Stimulated activated naive CD8-positive, alpha-beta T cell treated with anti-CD3 and anti-CD28 coated beads, Interleukin-15, amount 100 ng/mL, for 72 hours (primary cell): Measurements from ENCODE around the gene MN1.
A peak's percentile ranks its signal among the peaks of the same experiment; 100 is the strongest.

ENCODE experiments used
- ATAC-seq: fragments of 150-1000 bp; cut with Tn5 transposase; 2 replicates; pipeline ENCODE4 v1.10.0; 2021; ENCODE audit warnings: mild to moderate bottlenecking, moderate library complexity
- DNase-seq, 2 donors: peaks; one replicate each; pipeline ENCODE4 v3.0.0; 2021 to 2022
- H3K27ac Mint-ChIP-seq, 2 donors: one replicate each; pipeline ENCODE4 v1.8.0; 2022; ENCODE audit warnings: mild to moderate bottlenecking in 2 of 2, mixed read lengths in 2 of 2, moderate library complexity in 2 of 2
- H3K27me3 Mint-ChIP-seq: one replicate; pipeline ENCODE4 v1.8.0; 2022; ENCODE audit warnings: mixed read lengths
- H3K4me1 Mint-ChIP-seq: one replicate; pipeline ENCODE4 v1.8.0; 2022; ENCODE audit warnings: mild to moderate bottlenecking, mixed read lengths
- H3K4me3 Mint-ChIP-seq, 2 donors: one replicate each; pipeline ENCODE4 v1.8.0; 2022; ENCODE audit warnings: mild to moderate bottlenecking in 2 of 2, mixed read lengths in 2 of 2, moderate library complexity in 1 of 2
- H3K9me3 Mint-ChIP-seq, 2 donors: one replicate each; pipeline ENCODE4 v1.8.0; 2022; ENCODE audit warnings: mixed read lengths in 2 of 2

MN1 gene

DNA sequence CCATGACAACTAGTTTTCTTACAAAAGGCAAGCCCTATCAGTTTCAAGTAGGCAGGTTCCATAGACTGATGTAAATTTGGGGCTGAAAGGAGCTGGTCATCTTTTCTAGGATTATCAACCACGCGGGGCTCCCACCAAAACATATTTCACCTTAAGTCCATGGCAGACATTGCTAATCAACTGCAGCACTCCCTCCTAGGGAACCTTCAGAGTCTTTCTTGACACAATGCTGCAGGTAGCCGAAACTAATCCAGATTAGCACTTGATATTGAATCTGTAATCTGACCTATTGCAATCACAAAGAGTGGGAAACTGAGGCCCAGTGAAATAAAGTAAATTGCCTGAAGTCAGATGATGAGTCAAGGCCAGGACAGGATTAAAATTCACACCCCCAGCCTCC lies 32.5 kb downstream of the MN1 start:
- no peak overlapping the region for H3K4me3 Mint-ChIP-seq
- no peak for DNase-seq
- no peaks in the 10 kb centered on the region for H3K9me3 Mint-ChIP-seq
- H3K27me3 Mint-ChIP-seq, result no peaks in the 10 kb centered on the region
- H3K27ac Mint-ChIP-seq, result no peak overlapping the region
- H3K4me1 Mint-ChIP-seq, result no peaks in the 10 kb centered on the region
- ATAC-seq, result no peak

DNA sequence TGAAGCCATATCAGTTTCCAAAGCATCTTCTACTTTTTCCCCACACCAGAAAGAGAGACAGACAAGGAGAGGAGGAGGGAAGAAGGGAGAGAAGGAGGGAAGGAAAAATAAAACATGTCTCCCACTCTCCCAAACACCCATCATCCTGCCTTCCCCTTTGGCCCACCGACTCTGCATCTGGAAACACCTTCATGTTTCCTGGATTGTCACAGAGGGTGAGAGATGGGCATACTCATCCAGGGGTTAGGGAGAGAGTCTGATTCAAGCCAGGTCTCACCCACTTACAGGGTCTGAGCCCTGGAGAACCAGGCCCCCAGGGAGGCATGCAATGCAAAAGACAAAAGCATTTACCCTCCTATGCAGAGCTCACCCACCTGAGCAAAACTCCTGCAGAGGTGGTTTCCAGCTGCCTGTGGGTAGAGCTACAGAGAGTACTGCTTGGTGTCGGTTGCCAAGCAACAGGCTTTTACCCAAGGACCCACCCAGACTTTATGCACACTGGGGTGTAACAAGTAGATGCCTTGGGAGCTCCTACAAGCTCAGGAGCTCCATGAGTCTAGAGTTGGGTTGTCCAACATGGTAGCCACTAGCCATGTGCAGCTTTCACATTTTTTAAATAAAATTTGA lies 33.4 kb downstream of the MN1 start:
- peak overlapping the region in 1 of 2 donors; percentile 35 for H3K27ac Mint-ChIP-seq
- no peaks in the 10 kb centered on the region for H3K27me3 Mint-ChIP-seq
- no peaks in the 10 kb centered on the region for H3K4me1 Mint-ChIP-seq
- no peaks in the 10 kb centered on the region for H3K9me3 Mint-ChIP-seq
- H3K4me3 Mint-ChIP-seq, result no peak overlapping the region
- DNase-seq (no peak), ATAC-seq (no peak)

DNA sequence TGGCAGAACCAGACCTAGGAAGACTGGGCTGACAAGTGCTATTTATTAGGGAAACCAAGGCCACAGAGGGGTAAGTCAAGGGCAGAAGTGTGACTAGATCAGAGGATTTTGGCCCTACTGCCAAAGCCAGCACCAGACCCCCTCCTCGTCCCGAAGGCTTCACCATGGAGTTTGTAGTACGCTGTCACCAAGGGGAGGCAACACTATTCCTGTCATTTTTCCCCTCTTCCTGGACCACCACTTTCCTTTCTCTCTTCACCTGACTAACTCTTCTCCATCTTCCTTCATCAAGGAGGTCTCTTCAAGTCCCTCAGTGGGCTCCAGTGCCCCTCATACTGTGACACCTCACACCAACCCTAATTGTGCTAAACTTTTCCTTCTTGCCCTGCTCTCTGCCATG lies 34.9 kb downstream of the MN1 start:
- no peak for ATAC-seq

DNA sequence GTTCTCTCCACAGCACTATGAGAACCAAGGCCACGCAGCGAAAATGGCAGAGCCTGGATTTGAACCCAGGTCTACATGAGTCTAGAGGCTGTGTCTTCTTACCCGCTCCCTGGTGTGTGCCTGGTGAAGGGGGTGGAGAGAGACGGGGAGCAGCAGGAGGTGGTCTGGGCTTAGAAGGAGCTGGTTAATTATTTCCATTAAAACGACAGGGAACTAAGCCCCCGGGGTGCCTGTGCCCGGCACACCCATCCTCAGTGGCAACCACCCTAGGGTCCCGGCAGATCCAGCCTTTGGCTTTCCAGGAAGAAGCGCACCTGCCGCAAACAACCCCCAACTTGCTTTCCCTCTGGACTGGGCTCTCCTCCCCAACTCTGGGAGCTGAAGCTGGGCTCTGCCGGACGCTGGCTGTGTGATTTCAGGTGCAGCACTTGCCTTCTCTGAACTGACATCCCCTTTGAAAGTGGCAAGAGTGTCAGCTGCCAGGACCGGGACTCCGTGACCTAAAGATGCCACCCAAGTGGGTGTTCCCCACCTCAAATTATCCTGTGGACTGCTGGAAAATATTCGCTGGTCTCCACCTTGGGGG lies 35.8 kb downstream of the MN1 start:
- H3K27me3 Mint-ChIP-seq, result peaks cover 2% of the 10 kb centered on the region
- DNase-seq (no peak), ATAC-seq (no peak)
- H3K4me1 Mint-ChIP-seq, result no peaks in the 10 kb centered on the region
- H3K9me3 Mint-ChIP-seq, result no peaks in the 10 kb centered on the region
- no peak overlapping the region for H3K4me3 Mint-ChIP-seq
- no peak overlapping the region for H3K27ac Mint-ChIP-seq

More for the DNA sequence above, 34.9 kb downstream of the MN1 start:
- H3K4me1 Mint-ChIP-seq, result no peaks in the 10 kb centered on the region
- no peaks in the 10 kb centered on the region for H3K27me3 Mint-ChIP-seq
- no peak overlapping the region for H3K27ac Mint-ChIP-seq
- H3K4me3 Mint-ChIP-seq, result no peak overlapping the region
- no peaks in the 10 kb centered on the region for H3K9me3 Mint-ChIP-seq
- no peak for DNase-seq

DNA sequence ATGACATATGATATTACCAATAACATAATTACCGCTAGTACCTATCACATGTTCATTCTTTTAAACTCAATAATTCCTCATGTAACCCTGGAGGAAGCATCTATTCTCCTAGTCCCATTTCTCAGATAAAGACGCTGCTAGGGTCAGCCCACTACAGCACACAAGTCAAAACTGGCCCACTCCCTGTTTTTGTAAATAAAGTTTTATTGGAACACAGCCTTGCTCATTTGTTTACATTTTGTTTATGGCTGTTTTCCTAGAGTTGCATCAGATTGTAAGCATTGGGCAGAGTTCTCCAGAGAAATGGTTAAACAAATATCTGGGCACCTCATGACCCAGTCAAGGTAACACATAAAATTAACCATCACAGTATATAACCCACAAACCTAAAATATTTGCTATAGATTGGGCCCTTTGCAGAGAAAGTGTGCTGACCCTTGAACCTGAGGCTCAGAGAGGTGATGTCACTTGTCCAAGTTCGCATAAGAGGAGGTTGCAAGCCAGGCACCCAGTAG lies 36.8 kb downstream of the MN1 start:
- ATAC-seq (no peak), DNase-seq (no peak)
- Mint-ChIP-seq H3K4me1 (no peaks in the 10 kb centered on the region), H3K9me3 (no peaks in the 10 kb centered on the region), H3K27me3 (peaks cover 8% of the 10 kb centered on the region), H3K4me3 (no peak overlapping the region), H3K27ac (no peak overlapping the region)

DNA sequence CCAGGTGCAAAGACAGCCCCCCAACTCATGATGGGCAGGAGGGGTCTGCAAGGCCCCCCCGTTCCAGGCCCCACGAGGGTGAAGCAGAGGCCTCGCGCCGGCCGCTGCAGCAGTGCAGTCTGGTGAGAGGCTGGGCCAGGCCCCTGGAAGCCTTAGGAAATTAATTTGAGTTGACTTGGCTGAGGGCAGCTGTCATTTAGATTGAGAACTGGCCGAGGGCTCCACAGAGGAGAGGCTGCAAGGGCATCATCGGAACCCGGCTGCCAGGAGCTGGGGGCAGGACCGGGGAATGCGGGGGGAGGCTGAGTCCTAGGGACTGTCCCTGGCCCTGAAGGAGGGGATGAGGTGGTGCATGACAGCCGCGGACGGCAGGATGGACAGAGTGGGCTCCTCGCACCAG lies 39.9 kb downstream of the MN1 start:
- ATAC-seq (no peak), DNase-seq (no peak)
- Mint-ChIP-seq H3K9me3 (no peaks in the 10 kb centered on the region), H3K27ac (no peak overlapping the region), H3K4me1 (no peaks in the 10 kb centered on the region), H3K27me3 (peaks cover 8% of the 10 kb centered on the region), H3K4me3 (no peak overlapping the region)

DNA sequence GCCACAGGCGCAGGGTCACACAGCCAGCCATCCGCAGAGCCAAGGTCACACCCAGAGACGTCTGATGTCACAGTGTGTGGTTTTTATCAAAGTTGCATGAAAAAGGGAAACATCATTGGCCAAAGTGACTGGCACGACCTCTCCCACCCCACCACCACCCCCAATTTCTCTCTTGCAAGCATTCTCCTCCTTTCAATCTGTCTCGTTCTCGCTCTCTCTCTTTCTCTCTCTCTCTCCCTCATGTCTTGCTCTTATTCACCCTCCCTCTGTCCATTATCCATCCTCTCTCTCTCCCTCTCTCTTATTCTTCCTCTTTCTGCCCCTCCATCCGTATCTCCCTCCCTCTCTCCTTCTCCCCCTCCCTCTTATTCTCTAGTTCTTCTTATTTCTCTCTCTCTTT lies 40.6 kb downstream of the MN1 start:
- Mint-ChIP-seq H3K27ac (no peak overlapping the region), H3K27me3 (peaks cover 8% of the 10 kb centered on the region), H3K4me3 (no peak overlapping the region), H3K9me3 (no peaks in the 10 kb centered on the region), H3K4me1 (no peaks in the 10 kb centered on the region)
- DNase-seq (no peak), ATAC-seq (no peak)

DNA sequence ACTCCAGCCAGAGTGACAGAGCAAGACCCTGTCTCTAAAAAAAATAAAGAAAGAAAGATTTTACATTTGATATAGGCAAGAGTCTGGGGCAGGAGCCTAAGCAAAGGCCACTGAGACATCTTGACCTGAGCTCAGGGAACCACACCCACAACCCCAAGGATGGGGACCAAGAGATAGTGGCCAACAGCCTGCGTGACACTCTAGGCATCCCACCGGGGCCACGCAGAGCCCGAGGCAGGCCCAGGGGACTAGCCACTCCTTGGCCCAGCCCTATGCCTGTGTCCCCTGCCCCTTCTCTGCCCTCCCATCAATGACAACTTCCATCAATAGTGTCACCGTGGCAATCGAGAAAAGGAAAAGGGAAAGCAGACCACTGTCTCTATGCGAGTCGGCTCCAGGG lies 41.1 kb downstream of the MN1 start:
- H3K27ac Mint-ChIP-seq, result no peak overlapping the region
- DNase-seq, result no peak
- H3K9me3 Mint-ChIP-seq, result no peaks in the 10 kb centered on the region
- ATAC-seq, result no peak
- H3K4me3 Mint-ChIP-seq, result no peak overlapping the region
- peaks cover 8% of the 10 kb centered on the region for H3K27me3 Mint-ChIP-seq
- H3K4me1 Mint-ChIP-seq, result no peaks in the 10 kb centered on the region

DNA sequence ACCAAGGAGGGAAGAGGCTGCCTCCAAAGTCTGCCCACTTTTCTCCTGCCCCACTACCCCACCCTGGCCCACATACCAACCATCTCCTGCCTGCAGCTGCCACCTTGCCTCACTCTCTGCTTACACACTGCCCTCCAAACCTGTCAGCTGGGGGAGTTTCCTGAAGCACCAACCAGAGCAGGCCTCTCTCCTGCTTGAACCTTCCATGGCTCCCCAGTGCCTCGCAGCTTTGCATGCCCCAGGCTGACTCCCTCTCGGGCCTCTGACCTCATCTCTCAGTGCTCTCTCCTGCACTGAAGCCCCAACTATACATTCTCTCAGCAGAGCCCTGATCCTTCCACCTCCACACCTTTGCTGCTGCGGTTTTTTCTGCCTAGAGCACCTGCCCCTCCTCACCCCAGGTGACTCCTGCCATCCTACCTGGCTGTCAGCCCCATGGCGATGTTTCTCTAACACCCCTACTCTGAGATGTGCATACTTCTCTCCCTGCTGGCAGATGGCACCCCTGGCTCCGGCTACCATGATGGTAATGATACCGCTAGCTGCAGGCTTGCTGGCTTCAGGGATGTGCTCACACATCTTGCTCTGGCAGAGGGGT lies 43.5 kb downstream of the MN1 start:
- Mint-ChIP-seq H3K27me3 (peaks cover 8% of the 10 kb centered on the region), H3K4me3 (no peak overlapping the region), H3K4me1 (no peaks in the 10 kb centered on the region), H3K9me3 (no peaks in the 10 kb centered on the region), H3K27ac (no peak overlapping the region)
- no peak for ATAC-seq
- no peak for DNase-seq

DNA sequence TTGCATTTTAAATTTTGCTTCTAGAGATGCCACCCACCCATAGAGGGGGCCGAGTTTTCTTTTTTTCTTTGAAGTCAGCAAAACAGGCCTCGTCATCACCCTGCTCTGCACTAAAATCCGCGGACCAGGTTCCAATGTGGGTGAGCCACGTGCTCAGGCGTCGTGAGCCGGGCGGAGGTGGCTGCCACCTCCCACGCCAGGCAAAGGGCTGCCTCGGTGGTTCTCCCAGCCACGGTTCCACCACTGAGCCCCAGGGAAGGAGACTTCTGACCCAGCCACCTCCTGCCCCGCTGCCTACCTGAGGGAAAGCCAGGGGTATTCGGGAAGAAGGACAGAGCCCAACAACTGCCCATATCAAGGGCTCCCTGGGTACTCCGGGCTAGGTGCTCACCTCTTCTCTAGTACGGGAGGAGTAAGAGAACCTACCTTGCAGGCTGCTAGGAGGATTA lies 45.3 kb downstream of the MN1 start:
- Mint-ChIP-seq H3K27ac (no peak overlapping the region), H3K27me3 (peaks cover 10% of the 10 kb centered on the region), H3K4me1 (no peaks in the 10 kb centered on the region), H3K4me3 (no peak overlapping the region), H3K9me3 (no peaks in the 10 kb centered on the region)
- ATAC-seq (no peak), DNase-seq (no peak)

DNA sequence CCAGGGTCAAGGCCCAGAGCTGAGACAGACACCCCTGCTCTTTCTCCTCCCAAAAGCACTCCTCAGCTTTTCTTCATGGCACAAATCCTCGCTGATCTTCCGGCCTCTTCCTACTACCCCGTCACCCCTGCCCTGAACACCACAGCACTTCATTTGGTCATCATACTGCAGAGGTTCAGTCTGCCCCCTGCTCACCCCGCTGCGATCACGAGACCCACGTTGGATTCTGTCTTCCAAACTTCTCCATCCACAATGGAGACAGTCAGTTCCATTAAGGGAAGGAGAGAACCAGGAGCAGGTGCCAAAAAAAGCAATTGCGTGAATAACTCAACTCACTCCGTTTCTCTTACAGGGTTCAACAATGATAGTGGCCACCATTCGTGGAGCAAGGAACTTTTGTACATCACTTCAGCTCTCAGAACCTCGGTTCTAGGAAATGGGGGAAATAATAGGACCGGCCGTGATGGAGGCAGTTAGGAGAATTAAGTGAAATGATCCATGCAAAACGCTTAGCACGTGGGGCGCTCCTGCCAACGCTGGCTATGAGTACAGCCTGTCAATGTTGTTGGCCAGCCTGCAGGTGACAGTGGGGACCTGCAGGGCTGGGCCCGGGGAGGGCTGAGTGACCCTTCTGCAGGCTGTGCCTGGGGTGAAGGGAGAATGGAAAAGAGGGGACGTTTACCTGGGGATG lies 45.9 kb downstream of the MN1 start:
- Mint-ChIP-seq H3K9me3 (no peaks in the 10 kb centered on the region), H3K27ac (no peak overlapping the region), H3K4me3 (no peak overlapping the region), H3K27me3 (peaks cover 13% of the 10 kb centered on the region), H3K4me1 (no peaks in the 10 kb centered on the region)
- DNase-seq, result no peak
- no peak for ATAC-seq

DNA sequence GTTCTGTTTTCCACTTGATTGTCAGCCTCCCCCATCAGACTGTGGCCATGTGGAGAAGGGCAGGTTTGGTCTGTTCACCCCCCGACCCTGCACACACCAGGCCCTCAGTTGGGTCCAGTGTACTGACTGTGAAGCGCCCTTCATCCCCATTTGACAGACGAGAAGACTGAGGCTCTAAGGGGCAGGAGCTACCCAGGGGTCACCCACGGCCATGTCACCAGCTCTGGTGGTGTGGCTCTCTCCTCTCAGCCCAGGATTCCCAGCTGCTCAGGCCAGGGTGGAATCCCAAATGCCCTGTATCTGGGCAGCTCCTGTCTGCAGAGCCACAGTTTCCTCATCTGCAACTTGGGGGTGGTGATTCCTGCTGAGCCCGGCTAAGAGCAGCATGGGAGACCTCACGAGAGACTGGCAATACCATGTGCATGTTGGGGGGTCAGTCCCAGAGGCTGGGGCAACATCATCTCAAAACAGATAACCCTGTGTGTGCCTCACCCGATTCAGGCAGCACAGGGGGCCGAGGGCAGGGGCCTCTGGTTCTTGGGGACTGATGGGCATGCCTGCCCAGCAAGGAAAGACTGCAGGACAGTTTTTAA lies 46.6 kb downstream of the MN1 start:
- no peak overlapping the region for H3K27ac Mint-ChIP-seq
- no peaks in the 10 kb centered on the region for H3K9me3 Mint-ChIP-seq
- H3K27me3 Mint-ChIP-seq, result peaks cover 15% of the 10 kb centered on the region
- ATAC-seq (no peak), DNase-seq (no peak)
- no peak overlapping the region for H3K4me3 Mint-ChIP-seq
- no peaks in the 10 kb centered on the region for H3K4me1 Mint-ChIP-seq

DNA sequence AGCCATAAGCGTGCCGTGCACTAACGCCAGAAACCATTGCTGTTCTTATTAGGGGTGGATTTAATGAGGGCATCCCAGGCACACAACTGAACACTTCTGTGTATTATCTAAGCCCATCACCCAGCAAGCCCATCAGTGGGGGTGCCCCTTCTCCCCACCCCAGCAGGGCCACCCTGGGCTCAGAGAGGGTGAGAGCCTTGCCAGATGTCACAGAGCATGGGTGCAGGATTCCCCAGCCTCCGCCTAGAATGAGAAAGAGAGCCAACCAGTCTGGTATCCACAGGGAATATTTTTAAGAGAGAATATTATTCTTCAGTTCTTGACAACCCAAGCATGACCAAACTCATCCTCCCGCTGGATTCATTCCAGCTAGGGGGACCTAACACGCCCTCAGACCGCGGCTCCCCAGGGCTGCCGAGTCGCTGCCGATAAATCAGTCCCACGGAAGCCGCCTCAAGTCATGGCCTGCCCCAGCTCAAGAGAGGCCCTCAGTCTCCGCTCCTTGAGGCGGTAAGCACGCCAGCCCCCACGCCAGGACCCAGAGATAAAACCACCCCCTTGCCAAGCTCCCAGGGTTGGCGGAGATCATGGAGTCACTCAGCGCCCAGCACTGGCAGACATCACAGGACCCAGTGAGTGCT lies 47.2 kb downstream of the MN1 start:
- peaks cover 2% of the 10 kb centered on the region for H3K4me1 Mint-ChIP-seq
- H3K27me3 Mint-ChIP-seq, result peaks cover 21% of the 10 kb centered on the region
- no peak overlapping the region for H3K4me3 Mint-ChIP-seq
- DNase-seq (no peak), ATAC-seq (no peak)
- no peak overlapping the region for H3K27ac Mint-ChIP-seq
- H3K9me3 Mint-ChIP-seq, result no peaks in the 10 kb centered on the region

DNA sequence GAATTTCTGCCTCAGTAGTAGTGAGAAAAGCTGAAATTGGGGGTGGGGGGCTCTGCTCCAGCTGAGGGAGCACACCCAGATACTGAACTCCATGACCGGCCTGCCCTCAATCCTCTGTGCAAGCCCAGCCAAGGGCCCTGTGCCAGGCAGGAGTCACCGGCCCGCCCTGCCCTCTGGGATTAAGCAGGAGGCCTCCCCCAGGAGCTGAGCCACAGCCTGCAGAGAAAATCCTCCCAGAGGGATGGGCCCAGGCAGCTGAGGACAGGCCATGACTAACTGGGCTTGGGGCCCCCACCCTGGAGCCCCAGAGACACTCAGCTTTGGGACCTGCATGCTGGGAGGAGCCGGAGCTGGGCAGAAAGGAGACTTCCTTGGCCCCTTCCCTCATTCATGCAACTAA lies 48.8 kb downstream of the MN1 start:
- ATAC-seq (no peak), DNase-seq (no peak)
- Mint-ChIP-seq H3K27me3 (peaks cover 32% of the 10 kb centered on the region), H3K4me3 (no peak overlapping the region), H3K9me3 (no peaks in the 10 kb centered on the region), H3K4me1 (peaks cover 13% of the 10 kb centered on the region), H3K27ac (no peak overlapping the region)

DNA sequence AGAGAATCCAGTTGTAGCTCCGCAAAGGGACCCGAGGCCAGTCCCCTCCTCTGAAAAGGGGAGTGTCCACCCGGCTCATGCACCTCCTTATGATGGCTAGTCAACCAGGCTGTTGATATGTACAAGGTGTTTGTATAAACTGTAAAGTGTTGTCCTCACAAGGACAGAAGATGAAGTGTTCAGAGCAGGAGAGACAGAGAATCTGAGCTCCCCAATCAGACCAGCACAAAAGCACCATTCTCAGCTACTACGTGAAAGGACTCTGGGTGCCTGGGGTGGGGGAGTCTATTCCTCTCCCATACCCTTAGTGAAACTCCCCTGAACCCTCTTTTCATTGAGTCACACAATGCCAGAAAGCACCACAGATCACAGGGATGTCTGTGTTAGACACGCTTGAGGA lies 49.4 kb downstream of the MN1 start:
- ATAC-seq, result no peak
- DNase-seq, result no peak
- peaks cover 13% of the 10 kb centered on the region for H3K4me1 Mint-ChIP-seq
- no peak overlapping the region for H3K4me3 Mint-ChIP-seq
- peaks cover 35% of the 10 kb centered on the region for H3K27me3 Mint-ChIP-seq
- H3K9me3 Mint-ChIP-seq, result no peaks in the 10 kb centered on the region
- H3K27ac Mint-ChIP-seq, result no peak overlapping the region
